ENCODE measurements around the gene PPARD. TPM values are rescaled to one million over a fixed set of nuclear protein-coding genes. Genes with fewer than 3 reads are reported as not detected.
A peak's percentile ranks its signal among the peaks of the same experiment; 100 is the strongest.

The PPARD gene
- total and polyA plus RNA-seq, 2 of the 13 experiments (the other 11 are each of a cell fraction or from before 2014, with no cell fraction given): 6.1 to 13.3 TPM

- TF ChIP-seq ZNF607 (CRISPR knock-in tag; IDR thresholded peaks at IDR 0.05; ENCODE audit: borderline replicate concordance) (peak; percentile 47; the same call in 1 of the 2 replicates), ATF4 (CRISPR knock-in tag; IDR thresholded peaks at IDR 0.05) (no peak), ZBED4 (CRISPR knock-in tag; IDR thresholded peaks at IDR 0.05; ENCODE audit: borderline replicate concordance) (no peak; the same call in 1 of the 2 replicates), NAIF1 (CRISPR knock-in tag; IDR thresholded peaks at IDR 0.05; ENCODE audit: borderline replicate concordance) (no peak), ZNF572 (CRISPR knock-in tag; IDR thresholded peaks at IDR 0.05) (no peak), ZNF619 (CRISPR knock-in tag; IDR thresholded peaks at IDR 0.05) (no peak), RBFOX2 (IDR thresholded peaks at IDR 0.05; ENCODE audit: low read depth, low read length) (no peak), KLF6 (CRISPR knock-in tag; IDR thresholded peaks at IDR 0.05) (no peak), ZNF556 (CRISPR knock-in tag; IDR thresholded peaks at IDR 0.05; ENCODE audit: borderline replicate concordance) (peak; percentile 50; the same call in 1 of the 2 replicates), RFX3 (CRISPR knock-in tag; IDR thresholded peaks at IDR 0.05) (no peak), MBNL3 (CRISPR knock-in tag; conservative IDR thresholded peaks at IDR 0.05) (no peak), TSC22D2 (CRISPR knock-in tag; IDR thresholded peaks at IDR 0.05; ENCODE audit: borderline replicate concordance) (no peak), NR2F6 (IDR thresholded peaks at IDR 0.05) (peak; percentile 93), NR2F6 (CRISPR knock-in tag; IDR thresholded peaks at IDR 0.05) (peak; percentile 93), KAT7 (CRISPR knock-in tag; IDR thresholded peaks at IDR 0.05; ENCODE audit: borderline replicate concordance) (no peak), HOXA5 (CRISPR knock-in tag; IDR thresholded peaks at IDR 0.05) (peak; percentile 74; the same call in 1 of the 2 replicates), ZBTB46 (CRISPR knock-in tag; IDR thresholded peaks at IDR 0.05; ENCODE audit: borderline replicate concordance) (no peak), HNRNPH1 (optimal IDR thresholded peaks at IDR 0.05; ENCODE audit: low read depth, low read length) (no peak)
- TF ChIP-seq, protein P1, sequence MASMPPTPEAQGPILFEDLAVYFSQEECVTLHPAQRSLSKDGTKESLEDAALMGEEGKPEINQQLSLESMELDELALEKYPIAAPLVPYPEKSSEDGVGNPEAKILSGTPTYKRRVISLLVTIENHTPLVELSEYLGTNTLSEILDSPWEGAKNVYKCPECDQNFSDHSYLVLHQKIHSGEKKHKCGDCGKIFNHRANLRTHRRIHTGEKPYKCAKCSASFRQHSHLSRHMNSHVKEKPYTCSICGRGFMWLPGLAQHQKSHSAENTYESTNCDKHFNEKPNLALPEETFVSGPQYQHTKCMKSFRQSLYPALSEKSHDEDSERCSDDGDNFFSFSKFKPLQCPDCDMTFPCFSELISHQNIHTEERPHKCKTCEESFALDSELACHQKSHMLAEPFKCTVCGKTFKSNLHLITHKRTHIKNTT (CRISPR knock-in tag; IDR thresholded peaks at IDR 0.05): no peak
Observed at GRCh38 chr6:35402136-35402855, 59.9 kb downstream of the PPARD start (continued).

All from HepG2 (cell line).